Stimulated activated CD4-positive, alpha-beta T cell treated with anti-CD3 and anti-CD28 coated beads, Interleukin-12 subunit alpha, Interleukin-12 subunit beta, amount 100 ng/mL, for 4 hours (primary cell): Measurements from ENCODE around the gene CDK5RAP3.
A peak's percentile ranks its signal among the peaks of the same experiment; 100 is the strongest.

Experiments
- DNase-seq: peaks from one replicate; pipeline ENCODE4 v3.0.0-alpha.2; 2020

Gene CDK5RAP3

GRCh38 chr17:47949197-47949759 is 21.6 kb upstream of the CDK5RAP3 start:
- peak; percentile 82 for DNase-seq

- no peak for DNase-seq
Measured at GRCh38 chr17:47949946-47950345, 21.0 kb upstream of the CDK5RAP3 start.

GRCh38 chr17:47950448-47950847 is 20.5 kb upstream of the CDK5RAP3 start:
- no peak for DNase-seq

- DNase-seq, result no peak
Measured at GRCh38 chr17:47952171-47953021, 18.5 kb upstream of the CDK5RAP3 start.

- DNase-seq, result no peak
Measured at GRCh38 chr17:47953909-47954308, 17.0 kb upstream of the CDK5RAP3 start.

GRCh38 chr17:47955497-47956461 is 15.1 kb upstream of the CDK5RAP3 start:
- no peak for DNase-seq

GRCh38 chr17:47956791-47957590 is 13.9 kb upstream of the CDK5RAP3 start:
- no peak for DNase-seq

GRCh38 chr17:47957591-47958490 is 13.1 kb upstream of the CDK5RAP3 start, which contains the start of gene PRR15L:
Gene PRR15L (minus strand): TSS chr17:47957883. CDS start chr17:47953234, 4,649 bp downstream.
- no peak for DNase-seq

- no peak for DNase-seq
Measured at GRCh38 chr17:47959825-47960655, 10.9 kb upstream of the CDK5RAP3 start.

GRCh38 chr17:47961406-47961805 is 9.5 kb upstream of the CDK5RAP3 start:
- DNase-seq, result no peak

- no peak for DNase-seq
Measured at GRCh38 chr17:47962901-47963300, 8.0 kb upstream of the CDK5RAP3 start.

GRCh38 chr17:47964856-47965255 is 6.1 kb upstream of the CDK5RAP3 start:
- no peak for DNase-seq

- no peak for DNase-seq
Measured at GRCh38 chr17:47966079-47966519, 4.8 kb upstream of the CDK5RAP3 start.

- DNase-seq, result no peak
Measured at GRCh38 chr17:47967607-47968252, 3.2 kb upstream of the CDK5RAP3 start.

- DNase-seq, result no peak
Measured at GRCh38 chr17:47968836-47969235, 2.1 kb upstream of the CDK5RAP3 start.

- DNase-seq, result no peak
Measured at GRCh38 chr17:47969930-47970724, 786 bp upstream of the CDK5RAP3 start.

GRCh38 chr17:47973541-47973940 is 2.6 kb downstream of the CDK5RAP3 start:
- DNase-seq, result no peak

GRCh38 chr17:47975189-47975822 is 4.4 kb downstream of the CDK5RAP3 start:
- no peak for DNase-seq
